Measurements from ENCODE around the gene CCT2.
A peak's percentile ranks its signal among the peaks of the same experiment; 100 is the strongest.

The CCT2 gene

DNA sequence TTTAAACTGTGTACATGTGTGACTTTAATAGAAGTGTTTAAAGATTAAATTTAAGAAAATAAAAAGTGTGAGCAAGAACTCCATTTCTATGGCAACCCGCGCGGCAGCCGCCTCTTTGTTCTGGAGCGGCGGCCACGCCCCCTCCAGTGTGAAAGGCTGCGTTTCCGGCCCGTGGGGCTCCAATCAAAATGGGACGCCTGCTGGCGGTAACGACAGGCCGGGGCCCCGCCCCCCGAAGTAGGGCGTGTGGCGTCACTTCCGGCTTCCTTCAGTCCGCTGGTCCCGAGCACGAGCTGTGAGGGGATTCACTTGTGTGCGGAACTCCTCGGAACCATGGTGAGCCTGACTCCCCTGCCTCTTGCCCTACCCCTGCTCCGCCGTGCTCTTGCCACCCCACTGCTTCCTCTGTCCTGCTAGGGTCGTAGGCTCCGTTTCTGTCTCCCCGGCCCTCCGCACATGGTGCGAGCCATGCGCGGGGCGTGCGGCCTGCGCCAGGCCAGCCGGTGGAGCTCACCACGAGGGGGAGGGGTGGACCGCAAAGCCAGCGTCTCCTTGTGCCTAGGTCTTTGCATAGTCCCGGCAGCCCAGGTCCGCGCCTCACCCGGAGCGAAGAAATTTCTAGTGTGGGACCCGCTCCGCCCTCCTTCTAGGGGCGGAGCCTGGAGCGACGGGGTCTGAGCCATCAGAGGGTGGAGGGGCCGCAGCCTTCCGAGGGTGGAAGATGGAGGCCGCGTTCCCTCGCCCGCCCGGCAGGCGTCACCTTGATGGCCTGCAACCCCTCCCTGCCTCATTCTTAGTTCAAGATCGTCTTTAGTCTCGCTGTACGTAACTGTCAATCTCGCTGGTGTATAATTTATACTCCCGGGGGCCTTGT, at the start of gene CCT2:
TSS of gene CCT2 (plus strand) at position 271 of the 874 bp plus-strand sequence. CDS start at position 334, 63 bp downstream.
- peak; percentile 96 for DNase-seq (ENCODE audit: low read depth)
- TF ChIP-seq, protein P1, sequence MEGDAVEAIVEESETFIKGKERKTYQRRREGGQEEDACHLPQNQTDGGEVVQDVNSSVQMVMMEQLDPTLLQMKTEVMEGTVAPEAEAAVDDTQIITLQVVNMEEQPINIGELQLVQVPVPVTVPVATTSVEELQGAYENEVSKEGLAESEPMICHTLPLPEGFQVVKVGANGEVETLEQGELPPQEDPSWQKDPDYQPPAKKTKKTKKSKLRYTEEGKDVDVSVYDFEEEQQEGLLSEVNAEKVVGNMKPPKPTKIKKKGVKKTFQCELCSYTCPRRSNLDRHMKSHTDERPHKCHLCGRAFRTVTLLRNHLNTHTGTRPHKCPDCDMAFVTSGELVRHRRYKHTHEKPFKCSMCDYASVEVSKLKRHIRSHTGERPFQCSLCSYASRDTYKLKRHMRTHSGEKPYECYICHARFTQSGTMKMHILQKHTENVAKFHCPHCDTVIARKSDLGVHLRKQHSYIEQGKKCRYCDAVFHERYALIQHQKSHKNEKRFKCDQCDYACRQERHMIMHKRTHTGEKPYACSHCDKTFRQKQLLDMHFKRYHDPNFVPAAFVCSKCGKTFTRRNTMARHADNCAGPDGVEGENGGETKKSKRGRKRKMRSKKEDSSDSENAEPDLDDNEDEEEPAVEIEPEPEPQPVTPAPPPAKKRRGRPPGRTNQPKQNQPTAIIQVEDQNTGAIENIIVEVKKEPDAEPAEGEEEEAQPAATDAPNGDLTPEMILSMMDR (conservative IDR thresholded peaks at IDR 0.05; ENCODE audit: low read depth, low read length) = peak; percentile 55

DNA sequence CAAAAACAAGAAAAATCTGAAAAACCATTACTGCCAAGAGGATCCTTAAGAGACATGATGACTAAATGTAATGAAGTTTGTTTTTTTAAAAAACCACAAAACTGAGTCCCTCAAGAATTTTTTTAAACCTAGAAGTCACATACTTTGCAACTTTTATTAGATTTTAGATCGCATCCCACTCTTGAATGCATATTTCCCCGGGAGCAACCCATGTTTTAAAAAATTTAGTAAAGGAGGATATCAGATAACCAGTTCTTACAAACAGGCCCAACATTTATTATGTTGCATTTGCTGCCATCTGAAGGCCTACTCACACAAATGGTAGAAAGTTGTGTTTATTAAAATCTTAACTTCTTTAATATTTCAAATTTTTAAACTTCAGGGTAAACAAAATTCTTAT, 44.3 kb upstream of the CCT2 start:
- TF ChIP-seq, protein P1 (conservative IDR thresholded peaks at IDR 0.05; ENCODE audit: low read depth, low read length) = peak; percentile 31
- DNase-seq (ENCODE audit: low read depth) = peak; percentile 81
- H3K4me3 ChIP-seq (ENCODE audit: low read depth, low read length) = no peak overlapping the region

More for the DNA sequence above, at the start of gene CCT2:
- peak within 1 kb of the TSS; percentile 100 for H3K4me3 ChIP-seq (ENCODE audit: low read depth, low read length)

DNA sequence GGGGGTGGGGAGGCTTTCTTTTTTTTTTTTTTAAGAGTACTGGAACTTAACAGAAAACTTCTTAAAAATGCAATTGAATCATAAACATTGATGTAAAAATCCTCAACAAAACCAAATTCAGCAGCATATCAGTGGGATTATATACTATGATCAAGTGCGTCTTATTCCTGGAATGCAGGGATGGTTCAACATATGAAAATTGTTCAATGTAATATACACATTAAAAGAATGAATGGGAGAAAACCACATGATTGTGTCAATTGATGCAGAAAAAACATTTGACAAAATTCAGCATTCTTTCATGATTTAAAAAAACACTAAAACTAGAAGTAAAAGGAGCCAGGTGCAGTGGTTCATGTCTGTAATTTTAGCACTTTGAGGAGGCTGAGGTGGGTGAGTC, 41.2 kb upstream of the CCT2 start:
- DNase-seq (ENCODE audit: low read depth) = no peak
- no peak overlapping the region for H3K4me3 ChIP-seq (ENCODE audit: low read depth, low read length)
- TF ChIP-seq, protein P1 (conservative IDR thresholded peaks at IDR 0.05; ENCODE audit: low read depth, low read length) = no peak

DNA sequence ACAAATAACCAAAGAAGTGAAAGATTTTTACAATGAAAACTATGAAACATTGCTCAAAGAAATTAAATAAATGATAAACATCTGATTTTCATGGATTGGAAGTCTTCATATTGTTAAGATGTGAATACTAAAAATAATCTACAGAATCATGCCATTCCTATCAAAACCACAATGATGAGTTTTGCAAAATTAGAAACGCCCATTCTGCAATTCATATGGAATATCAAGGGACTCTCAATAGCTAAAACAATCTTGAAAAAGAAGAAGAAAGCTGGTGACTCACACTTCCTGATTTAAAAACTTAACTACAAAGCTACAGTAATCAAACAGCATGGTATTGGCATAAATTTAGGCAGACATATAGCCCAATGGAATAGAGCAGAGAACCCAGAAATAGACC, 40.2 kb upstream of the CCT2 start:
- no peak overlapping the region for H3K4me3 ChIP-seq (ENCODE audit: low read depth, low read length)
- TF ChIP-seq, protein P1 (conservative IDR thresholded peaks at IDR 0.05; ENCODE audit: low read depth, low read length) = no peak
- DNase-seq (ENCODE audit: low read depth) = no peak

DNA sequence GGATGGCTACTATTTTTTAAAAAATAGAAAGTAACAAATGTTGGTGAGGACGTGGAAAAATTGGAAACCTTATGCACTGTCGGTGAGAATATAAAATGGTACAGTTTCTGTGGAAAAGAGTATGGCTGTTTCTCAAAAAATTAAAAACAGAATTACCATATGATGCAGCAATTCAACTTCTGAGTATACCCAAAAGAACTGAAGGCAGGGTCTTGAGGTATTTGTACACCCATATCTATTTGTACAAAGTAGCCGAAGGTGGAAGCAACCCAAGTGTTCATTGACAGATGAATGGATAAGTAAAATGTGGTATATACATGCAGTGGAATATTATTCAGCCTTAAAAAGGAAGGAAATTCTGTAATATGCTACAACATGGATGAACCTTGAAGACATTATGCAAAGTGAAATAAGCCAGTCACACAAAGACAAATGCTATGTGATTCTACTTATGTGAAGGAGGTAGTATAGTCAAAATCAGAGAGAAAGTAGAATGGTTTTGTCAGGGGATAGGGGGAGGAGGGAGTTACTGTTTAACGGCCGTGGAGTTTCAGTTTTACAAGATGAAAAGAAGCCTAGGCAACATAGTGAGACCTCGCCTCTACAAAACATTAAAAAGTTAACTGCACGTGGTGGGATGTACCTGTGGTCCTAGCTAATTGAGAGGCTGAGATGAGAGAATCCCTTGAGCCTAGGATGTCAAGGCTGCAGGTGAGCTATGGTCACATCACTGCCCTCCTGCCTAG, 38.4 kb upstream of the CCT2 start:
- TF ChIP-seq, protein P1 (conservative IDR thresholded peaks at IDR 0.05; ENCODE audit: low read depth, low read length) = no peak
- no peak for DNase-seq (ENCODE audit: low read depth)
- no peak overlapping the region for H3K4me3 ChIP-seq (ENCODE audit: low read depth, low read length)

DNA sequence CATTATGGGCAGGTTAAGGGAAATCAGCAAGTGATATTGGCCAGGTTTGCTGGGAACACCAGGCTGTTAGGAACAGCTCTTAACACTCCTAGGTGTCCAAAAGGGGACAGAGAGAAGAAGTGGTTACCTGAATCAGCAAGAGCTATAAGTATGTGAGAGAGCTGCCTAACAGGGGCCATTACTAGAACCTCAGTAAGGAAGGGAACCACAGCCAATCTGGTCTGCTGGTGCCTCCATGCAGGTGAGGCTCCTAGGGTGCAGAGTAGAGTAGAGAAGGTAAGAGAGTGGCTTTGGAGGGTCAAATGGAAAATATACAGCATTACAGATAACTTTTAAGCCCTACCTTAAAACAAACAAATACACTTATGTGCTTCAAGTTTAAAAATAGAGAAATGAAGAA, 36.6 kb upstream of the CCT2 start:
- no peak for DNase-seq (ENCODE audit: low read depth)
- TF ChIP-seq, protein P1 (conservative IDR thresholded peaks at IDR 0.05; ENCODE audit: low read depth, low read length) = no peak

More for the DNA sequence above, 36.6 kb upstream of the CCT2 start:
- no peak overlapping the region for H3K4me3 ChIP-seq (ENCODE audit: low read depth, low read length)

Measured in choroid plexus epithelial cell (primary cell).